ENCODE data around the gene SPANXN3.
"Not testable (repeated sequence)": the region's sequence is repeated elsewhere in the genome, so short reads cannot be mapped to it uniquely, and the experiment has no call there.

Gene SPANXN3

GRCh38 chrX:143517375-143517774 is at the start of gene SPANXN3:
Gene SPANXN3 (minus strand): TSS chrX:143517475. CDS start chrX:143517391, 84 bp downstream.
- not testable (repeated sequence) for DNase-seq

- DNase-seq, result no peak
These were observed 18.9 kb upstream of the SPANXN3 start for GRCh38 chrX:143536176-143536575.

GRCh38 chrX:143502196-143502595 is 15.1 kb downstream of the SPANXN3 start:
- not testable (repeated sequence) for DNase-seq

GRCh38 chrX:143500751-143501150 is 16.5 kb downstream of the SPANXN3 start:
- no peak for DNase-seq

- DNase-seq, result no peak
These were observed 31.2 kb downstream of the SPANXN3 start for GRCh38 chrX:143486105-143486504.

GRCh38 chrX:143476751-143477150 is 40.5 kb downstream of the SPANXN3 start:
- no peak for DNase-seq

- DNase-seq, result no peak
These were observed 44.8 kb downstream of the SPANXN3 start for GRCh38 chrX:143472347-143472938.

- no peak for DNase-seq
These were observed 51.1 kb downstream of the SPANXN3 start for GRCh38 chrX:143466130-143466529.

- DNase-seq, result no peak
These were observed 54.6 kb downstream of the SPANXN3 start for GRCh38 chrX:143462696-143463095.

- DNase-seq, result no peak
These were observed 55.7 kb downstream of the SPANXN3 start for GRCh38 chrX:143461606-143462005.

Data from NCI-H187 (cell line).